ENCODE data around the gene DHX32. TPM values are rescaled to one million over a fixed set of nuclear protein-coding genes. Genes with fewer than 3 reads are reported as not detected.

The DHX32 gene
- total RNA-seq, 1 experiment from 2014 or later, result 28.0 TPM

DNA sequence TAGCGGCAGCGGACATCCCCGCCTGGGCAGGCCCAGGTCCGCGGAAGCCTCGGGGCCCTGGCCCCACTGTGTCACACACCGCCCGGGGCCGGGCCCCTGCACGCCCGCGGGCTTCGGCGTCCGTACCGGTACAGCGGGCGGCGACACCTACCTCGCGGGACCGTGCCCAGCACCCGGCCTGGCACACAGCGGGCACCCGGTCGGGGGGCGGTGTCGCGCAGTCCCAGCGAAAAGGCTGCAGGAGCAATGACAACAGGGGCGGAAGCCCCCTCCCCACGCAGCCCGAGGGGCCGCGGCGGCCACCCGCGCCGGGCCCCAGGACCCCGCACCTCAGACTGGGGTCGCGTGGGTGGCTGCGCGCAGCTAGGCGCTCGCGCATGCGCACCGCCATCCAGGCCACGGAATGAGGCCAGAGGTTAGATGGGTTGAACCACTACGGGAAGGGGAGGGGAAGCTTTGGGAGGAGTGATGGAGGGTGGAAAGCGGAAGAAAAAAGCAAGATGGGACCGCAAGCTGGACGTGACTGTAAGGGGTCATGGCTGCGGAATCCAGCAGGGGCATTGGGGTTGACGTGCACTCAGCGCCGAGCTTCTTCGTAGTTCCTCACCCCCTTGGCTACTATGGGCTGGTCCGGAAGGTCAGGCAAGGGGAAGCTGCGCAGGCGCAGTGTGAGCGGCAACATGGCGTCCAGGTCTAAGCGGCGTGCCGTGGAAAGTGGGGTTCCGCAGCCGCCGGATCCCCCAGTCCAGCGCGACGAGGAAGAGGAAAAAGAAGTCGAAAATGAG lies 58.0 kb downstream of the DHX32 start, which contains the start of the genes BCCIP and UROS (continued):
- TF ChIP-seq, protein P1, sequence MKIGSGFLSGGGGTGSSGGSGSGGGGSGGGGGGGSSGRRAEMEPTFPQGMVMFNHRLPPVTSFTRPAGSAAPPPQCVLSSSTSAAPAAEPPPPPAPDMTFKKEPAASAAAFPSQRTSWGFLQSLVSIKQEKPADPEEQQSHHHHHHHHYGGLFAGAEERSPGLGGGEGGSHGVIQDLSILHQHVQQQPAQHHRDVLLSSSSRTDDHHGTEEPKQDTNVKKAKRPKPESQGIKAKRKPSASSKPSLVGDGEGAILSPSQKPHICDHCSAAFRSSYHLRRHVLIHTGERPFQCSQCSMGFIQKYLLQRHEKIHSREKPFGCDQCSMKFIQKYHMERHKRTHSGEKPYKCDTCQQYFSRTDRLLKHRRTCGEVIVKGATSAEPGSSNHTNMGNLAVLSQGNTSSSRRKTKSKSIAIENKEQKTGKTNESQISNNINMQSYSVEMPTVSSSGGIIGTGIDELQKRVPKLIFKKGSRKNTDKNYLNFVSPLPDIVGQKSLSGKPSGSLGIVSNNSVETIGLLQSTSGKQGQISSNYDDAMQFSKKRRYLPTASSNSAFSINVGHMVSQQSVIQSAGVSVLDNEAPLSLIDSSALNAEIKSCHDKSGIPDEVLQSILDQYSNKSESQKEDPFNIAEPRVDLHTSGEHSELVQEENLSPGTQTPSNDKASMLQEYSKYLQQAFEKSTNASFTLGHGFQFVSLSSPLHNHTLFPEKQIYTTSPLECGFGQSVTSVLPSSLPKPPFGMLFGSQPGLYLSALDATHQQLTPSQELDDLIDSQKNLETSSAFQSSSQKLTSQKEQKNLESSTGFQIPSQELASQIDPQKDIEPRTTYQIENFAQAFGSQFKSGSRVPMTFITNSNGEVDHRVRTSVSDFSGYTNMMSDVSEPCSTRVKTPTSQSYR (CRISPR knock-in tag; IDR thresholded peaks at IDR 0.05), result no peak
- TF ChIP-seq HMGA2 (CRISPR knock-in tag; IDR thresholded peaks at IDR 0.05) (no peak), EMX1 (CRISPR knock-in tag; IDR thresholded peaks at IDR 0.05) (no peak), IRF2 (CRISPR knock-in tag; IDR thresholded peaks at IDR 0.05; ENCODE audit: borderline replicate concordance, low read depth) (no peak), ESRRA (CRISPR knock-in tag; IDR thresholded peaks at IDR 0.05; ENCODE audit: borderline replicate concordance) (no peak), RELA (CRISPR knock-in tag; IDR thresholded peaks at IDR 0.05; ENCODE audit: borderline replicate concordance) (no peak), SMAD3 (CRISPR knock-in tag; IDR thresholded peaks at IDR 0.05; ENCODE audit: borderline replicate concordance) (no peak), MYBL2 (CRISPR knock-in tag; IDR thresholded peaks at IDR 0.05) (no peak; the same call in 1 of the 2 replicates), SP1 (CRISPR knock-in tag; conservative IDR thresholded peaks at IDR 0.05) (peak; percentile 45), ZNF219 (CRISPR knock-in tag; IDR thresholded peaks at IDR 0.05; ENCODE audit: borderline replicate concordance) (no peak; the same call in 1 of the 2 replicates), NR3C1 (CRISPR knock-in tag; conservative IDR thresholded peaks at IDR 0.05; ENCODE audit: low read depth) (peak; percentile 81; the same call in 1 of the 2 replicates), CBFB (CRISPR knock-in tag; IDR thresholded peaks at IDR 0.05; ENCODE audit: low read depth) (peak; percentile 75; the same call in 1 of the 2 replicates), PRRX2 (CRISPR knock-in tag; IDR thresholded peaks at IDR 0.05) (no peak)
- TF ChIP-seq, protein P2, sequence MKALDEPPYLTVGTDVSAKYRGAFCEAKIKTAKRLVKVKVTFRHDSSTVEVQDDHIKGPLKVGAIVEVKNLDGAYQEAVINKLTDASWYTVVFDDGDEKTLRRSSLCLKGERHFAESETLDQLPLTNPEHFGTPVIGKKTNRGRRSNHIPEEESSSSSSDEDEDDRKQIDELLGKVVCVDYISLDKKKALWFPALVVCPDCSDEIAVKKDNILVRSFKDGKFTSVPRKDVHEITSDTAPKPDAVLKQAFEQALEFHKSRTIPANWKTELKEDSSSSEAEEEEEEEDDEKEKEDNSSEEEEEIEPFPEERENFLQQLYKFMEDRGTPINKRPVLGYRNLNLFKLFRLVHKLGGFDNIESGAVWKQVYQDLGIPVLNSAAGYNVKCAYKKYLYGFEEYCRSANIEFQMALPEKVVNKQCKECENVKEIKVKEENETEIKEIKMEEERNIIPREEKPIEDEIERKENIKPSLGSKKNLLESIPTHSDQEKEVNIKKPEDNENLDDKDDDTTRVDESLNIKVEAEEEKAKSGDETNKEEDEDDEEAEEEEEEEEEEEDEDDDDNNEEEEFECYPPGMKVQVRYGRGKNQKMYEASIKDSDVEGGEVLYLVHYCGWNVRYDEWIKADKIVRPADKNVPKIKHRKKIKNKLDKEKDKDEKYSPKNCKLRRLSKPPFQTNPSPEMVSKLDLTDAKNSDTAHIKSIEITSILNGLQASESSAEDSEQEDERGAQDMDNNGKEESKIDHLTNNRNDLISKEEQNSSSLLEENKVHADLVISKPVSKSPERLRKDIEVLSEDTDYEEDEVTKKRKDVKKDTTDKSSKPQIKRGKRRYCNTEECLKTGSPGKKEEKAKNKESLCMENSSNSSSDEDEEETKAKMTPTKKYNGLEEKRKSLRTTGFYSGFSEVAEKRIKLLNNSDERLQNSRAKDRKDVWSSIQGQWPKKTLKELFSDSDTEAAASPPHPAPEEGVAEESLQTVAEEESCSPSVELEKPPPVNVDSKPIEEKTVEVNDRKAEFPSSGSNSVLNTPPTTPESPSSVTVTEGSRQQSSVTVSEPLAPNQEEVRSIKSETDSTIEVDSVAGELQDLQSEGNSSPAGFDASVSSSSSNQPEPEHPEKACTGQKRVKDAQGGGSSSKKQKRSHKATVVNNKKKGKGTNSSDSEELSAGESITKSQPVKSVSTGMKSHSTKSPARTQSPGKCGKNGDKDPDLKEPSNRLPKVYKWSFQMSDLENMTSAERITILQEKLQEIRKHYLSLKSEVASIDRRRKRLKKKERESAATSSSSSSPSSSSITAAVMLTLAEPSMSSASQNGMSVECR (CRISPR knock-in tag; IDR thresholded peaks at IDR 0.05; ENCODE audit: borderline replicate concordance), result 0 out of 2 replicates have a peak, but pooled peaks have one; percentile 70
- TF ChIP-seq, protein P3, sequence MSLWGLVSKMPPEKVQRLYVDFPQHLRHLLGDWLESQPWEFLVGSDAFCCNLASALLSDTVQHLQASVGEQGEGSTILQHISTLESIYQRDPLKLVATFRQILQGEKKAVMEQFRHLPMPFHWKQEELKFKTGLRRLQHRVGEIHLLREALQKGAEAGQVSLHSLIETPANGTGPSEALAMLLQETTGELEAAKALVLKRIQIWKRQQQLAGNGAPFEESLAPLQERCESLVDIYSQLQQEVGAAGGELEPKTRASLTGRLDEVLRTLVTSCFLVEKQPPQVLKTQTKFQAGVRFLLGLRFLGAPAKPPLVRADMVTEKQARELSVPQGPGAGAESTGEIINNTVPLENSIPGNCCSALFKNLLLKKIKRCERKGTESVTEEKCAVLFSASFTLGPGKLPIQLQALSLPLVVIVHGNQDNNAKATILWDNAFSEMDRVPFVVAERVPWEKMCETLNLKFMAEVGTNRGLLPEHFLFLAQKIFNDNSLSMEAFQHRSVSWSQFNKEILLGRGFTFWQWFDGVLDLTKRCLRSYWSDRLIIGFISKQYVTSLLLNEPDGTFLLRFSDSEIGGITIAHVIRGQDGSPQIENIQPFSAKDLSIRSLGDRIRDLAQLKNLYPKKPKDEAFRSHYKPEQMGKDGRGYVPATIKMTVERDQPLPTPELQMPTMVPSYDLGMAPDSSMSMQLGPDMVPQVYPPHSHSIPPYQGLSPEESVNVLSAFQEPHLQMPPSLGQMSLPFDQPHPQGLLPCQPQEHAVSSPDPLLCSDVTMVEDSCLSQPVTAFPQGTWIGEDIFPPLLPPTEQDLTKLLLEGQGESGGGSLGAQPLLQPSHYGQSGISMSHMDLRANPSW (CRISPR knock-in tag; conservative IDR thresholded peaks at IDR 0.05; ENCODE audit: low read depth), result no peak
- TF ChIP-seq, protein P4, sequence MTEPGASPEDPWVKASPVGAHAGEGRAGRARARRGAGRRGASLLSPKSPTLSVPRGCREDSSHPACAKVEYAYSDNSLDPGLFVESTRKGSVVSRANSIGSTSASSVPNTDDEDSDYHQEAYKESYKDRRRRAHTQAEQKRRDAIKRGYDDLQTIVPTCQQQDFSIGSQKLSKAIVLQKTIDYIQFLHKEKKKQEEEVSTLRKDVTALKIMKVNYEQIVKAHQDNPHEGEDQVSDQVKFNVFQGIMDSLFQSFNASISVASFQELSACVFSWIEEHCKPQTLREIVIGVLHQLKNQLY (CRISPR knock-in tag; IDR thresholded peaks at IDR 0.05), result 0 out of 2 replicates have a peak, but pooled peaks have one; percentile 47
